GM12892 (cell line): ENCODE results near the gene PRM3. TPM values are rescaled to one million over a fixed set of nuclear protein-coding genes. Genes with fewer than 3 reads are reported as not detected.

Experiments used
- DNase-seq: peaks from one replicate; pipeline ENCODE4 v3.0.0; 2011; ENCODE audit not compliant: insufficient read length
- FAIRE-seq: peaks from 2 replicates; lab custom pipeline; 2011; peaks lifted over from hg19 to GRCh38; lab: Jason Lieb, UNC
- POLR2A ChIP-seq: IDR thresholded peaks from 2 replicates; pipeline ENCODE4 v1.6.1; 2011; ENCODE audit warnings: low read depth, low read length, control low read depth
- POLR2AphosphoS5 ChIP-seq: IDR thresholded peaks from 2 replicates; pipeline ENCODE4 v1.6.1; 2011; ENCODE audit warnings: low read depth, low read length, control low read depth
- TAF1 ChIP-seq: IDR thresholded peaks from 2 replicates; pipeline ENCODE4 v1.6.1; 2011; ENCODE audit warnings: low read depth, mild to moderate bottlenecking, control low read depth, low read length, borderline replicate concordance
- polyA plus RNA-seq: library from polyadenylated mRNA; unstranded; fragments of >200 nt; gene quantifications from one replicate; pipeline ENCODE4 v1.2.1, GENCODE V29; 2012; ENCODE audit warnings: missing spikeins, inconsistent platforms; ENCODE audit not compliant: missing spikeins

The PRM3 gene, protein sequence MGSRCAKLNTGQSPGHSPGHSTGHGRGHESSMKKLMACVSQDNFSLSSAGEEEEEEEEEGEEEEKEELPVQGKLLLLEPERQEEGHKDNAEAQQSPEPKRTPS
- not detected for polyA plus RNA-seq

DNA sequence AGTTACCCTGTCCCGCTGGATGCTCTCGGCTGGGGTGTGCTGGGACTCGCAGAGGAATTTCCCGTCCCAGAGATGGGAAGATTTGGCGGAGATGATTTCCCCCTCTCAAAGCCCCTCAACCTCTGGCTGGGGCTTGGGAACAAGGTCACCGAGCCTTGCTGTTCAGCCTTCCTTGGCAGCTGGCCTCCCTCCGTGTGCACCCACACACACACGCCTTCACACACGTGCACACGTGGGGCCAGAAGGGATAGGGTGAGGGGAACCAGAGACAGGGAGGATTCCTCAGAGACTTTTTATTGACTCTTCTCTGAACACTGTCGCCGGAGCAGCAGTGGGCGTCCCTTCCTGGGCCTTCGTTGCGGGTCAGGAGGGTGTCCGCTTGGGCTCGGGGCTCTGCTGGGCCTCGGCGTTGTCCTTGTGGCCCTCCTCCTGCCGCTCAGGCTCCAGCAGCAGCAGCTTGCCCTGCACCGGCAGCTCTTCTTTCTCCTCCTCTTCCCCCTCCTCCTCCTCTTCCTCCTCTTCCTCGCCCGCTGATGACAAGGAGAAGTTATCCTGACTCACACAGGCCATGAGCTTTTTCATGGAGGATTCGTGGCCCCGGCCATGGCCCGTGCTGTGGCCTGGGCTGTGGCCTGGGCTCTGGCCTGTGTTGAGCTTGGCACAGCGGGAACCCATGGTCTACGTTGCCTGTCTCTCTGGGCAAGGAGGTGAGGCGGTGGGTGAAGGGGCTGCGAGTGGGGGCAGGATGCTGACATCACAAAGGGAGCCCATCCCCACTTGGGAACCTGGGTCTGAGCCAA, at the start of gene PRM3:
Gene PRM3, minus strand, starts transcription at position 709 of the 800 bp plus-strand sequence. Its CDS starts 34 bp downstream, at position 675.
- DNase-seq (no peak), FAIRE-seq (no peak)
- TF ChIP-seq POLR2A (no peak), POLR2AphosphoS5 (no peak), TAF1 (no peak)

DNA sequence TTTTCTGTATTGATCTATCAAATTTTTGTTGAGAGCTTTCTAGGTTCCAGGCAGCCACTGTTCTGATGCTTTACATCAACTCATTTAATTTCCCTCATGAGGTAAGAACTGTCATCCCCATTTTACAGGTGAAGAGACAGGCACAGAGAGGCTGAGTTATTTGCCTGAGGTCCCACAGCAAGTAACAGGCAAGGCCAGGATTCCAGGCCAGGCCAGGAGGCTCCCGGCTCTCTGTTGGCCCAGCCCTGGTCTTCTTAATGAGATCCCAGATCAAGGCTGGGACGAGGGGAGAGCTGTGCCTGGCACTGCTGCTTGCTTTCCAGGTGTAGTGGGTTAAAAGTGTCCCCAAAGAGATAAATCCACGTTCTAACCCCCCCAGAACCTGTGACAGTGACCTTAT, 49.4 kb upstream of the PRM3 start:
- TF ChIP-seq POLR2AphosphoS5 (no peak), TAF1 (no peak), POLR2A (no peak)
- DNase-seq (no peak), FAIRE-seq (no peak)

DNA sequence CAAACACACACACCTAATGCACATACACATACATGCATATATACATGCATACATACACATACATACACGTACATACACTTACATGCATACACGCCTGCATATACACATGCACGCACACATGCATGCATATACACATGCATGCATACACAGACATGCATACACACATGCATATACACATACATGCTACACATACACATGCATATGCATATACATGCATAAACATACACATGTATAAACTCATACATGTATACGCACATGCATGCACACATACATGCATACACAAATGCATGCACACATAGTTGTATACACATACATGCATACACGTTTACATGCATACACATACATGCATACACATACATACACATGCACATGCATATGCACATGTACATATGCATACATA, 48.2 kb upstream of the PRM3 start:
- no peak for DNase-seq
- FAIRE-seq: no peak
- TF ChIP-seq POLR2AphosphoS5 (no peak), TAF1 (no peak), POLR2A (no peak)

DNA sequence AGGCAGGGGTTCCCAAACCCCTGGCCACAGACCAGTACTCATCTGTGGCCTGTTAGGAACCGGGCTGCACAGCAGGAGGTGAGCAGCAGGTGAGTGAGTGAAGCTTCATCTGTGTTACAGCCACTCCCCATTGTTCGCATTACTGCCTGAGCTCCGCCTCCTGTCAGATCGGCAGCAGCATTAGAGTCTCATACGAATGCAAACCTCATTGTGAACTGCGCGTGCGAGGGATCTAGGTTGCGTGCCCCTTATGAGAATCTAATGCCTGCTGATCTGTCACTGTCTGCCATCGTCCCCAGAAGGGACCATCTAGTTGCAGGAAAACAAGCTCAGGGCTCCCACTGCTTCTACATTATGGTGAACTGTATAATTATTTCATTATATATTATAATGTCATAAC, 46.7 kb upstream of the PRM3 start:
- no peak for DNase-seq
- TF ChIP-seq POLR2A (no peak), POLR2AphosphoS5 (no peak), TAF1 (no peak)
- no peak for FAIRE-seq

DNA sequence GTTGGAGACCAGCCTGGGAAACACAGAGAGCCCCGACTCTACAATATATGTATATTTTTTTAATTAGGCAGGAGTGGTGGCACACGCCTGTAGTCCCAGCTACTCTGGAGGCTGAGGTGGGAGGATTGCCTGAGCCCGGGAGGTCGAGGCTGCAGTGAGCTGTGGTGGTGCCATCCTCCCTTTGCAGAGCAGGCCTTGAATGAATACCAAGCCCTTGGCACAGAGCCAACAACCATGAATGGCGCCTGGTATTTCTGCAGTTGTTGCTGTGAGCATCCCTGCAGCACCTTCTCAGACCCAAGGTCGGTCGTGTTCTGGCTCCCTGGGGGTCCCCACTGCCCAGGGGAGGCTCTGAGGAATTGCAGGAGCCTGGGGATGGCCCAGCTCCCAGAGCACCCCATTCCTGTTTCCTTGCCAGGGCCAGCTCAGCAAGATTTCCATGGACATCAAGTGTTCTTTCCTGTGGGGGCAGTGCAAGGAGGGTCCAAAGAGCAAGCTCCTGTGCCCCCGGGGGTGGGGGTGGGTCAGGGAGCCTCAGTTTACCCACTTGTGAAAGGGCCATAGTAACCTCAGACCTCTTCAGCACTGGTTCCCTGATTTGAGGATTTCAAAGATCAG, 46.2 kb upstream of the PRM3 start:
- TF ChIP-seq TAF1 (no peak), POLR2AphosphoS5 (no peak), POLR2A (no peak)
- DNase-seq: no peak
- no peak for FAIRE-seq

DNA sequence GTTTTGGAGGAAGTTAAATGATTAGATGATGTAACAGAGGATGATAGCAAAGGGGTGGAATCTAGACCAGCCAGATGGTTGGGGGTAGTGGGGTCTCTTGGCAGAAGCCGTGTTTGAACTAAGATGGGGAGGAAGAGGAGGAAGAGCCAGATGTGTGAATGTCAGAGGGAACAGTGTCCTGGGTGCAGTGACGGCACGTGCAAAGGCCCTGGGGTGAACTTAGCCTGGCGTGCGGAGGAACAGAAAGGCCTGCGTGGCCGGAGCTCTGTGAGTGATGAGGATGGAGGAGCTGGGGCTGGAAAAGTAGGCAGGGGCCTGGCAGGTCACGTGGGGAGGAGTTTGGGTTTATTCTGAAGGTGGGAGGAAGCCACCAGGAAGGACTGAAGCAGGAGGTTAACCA, 45.4 kb upstream of the PRM3 start:
- FAIRE-seq (no peak), DNase-seq (no peak)
- no peak for TF ChIP-seq TAF1
- TF ChIP-seq POLR2AphosphoS5: no peak
- no peak for TF ChIP-seq POLR2A

DNA sequence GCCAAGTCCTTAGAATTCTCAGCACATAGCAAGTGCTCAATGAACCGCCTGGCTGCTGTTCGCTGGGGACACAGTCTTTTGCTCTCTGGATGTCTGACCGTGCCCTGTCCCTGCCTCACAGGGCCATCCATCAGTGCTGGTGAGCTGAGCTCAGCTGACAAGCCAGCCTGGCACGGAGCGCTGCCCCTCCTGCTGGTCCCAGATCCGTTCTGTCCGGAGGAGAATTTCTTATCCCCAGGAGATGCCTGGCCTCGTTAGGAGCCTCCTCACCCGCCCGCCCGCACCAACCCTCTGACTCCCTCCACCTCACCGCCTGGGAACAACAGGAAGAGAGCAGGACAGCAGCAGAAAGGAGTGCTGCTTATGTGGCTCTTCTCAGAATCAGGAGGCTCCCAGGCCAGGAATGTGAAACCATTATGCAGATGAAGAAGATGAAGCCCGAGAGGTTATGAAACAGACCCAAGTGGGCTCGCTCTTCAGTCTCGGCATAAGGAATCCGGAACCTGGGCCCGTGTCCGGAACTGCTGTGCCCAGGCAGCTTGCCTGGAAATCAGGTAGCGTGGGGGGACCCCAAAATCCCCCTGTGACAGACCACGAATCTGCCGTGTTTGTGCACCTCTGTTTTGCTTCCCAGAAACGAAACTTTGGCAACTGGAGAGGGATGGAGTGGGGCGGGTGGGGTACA, 43.0 kb upstream of the PRM3 start:
- FAIRE-seq: no peak
- TF ChIP-seq POLR2AphosphoS5: no peak
- no peak for TF ChIP-seq POLR2A
- no peak for TF ChIP-seq TAF1

DNA sequence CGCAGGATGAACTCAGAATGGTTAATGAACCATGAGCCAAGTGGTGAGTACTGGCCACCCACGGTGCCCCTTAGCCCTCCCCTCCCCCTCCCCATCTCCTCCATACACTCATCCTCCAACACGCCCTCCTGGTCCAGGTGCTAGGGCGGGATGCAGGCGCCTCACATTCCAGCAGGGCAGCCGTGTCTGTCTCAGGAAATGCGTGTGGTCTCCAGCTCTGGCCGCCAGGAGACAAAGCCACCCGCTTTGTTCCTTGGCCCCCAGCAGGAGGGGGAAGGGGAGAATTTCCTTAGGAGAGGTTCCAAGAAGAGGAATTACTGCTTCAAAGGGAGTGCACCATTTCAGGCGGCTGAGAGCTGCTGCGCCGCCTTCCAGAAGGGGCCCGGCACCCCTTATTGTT, 42.1 kb upstream of the PRM3 start:
- no peak for TF ChIP-seq TAF1
- no peak for TF ChIP-seq POLR2A
- TF ChIP-seq POLR2AphosphoS5: no peak
- no peak for FAIRE-seq
- DNase-seq: no peak

More for the DNA sequence above, 43.0 kb upstream of the PRM3 start:
- DNase-seq: no peak

DNA sequence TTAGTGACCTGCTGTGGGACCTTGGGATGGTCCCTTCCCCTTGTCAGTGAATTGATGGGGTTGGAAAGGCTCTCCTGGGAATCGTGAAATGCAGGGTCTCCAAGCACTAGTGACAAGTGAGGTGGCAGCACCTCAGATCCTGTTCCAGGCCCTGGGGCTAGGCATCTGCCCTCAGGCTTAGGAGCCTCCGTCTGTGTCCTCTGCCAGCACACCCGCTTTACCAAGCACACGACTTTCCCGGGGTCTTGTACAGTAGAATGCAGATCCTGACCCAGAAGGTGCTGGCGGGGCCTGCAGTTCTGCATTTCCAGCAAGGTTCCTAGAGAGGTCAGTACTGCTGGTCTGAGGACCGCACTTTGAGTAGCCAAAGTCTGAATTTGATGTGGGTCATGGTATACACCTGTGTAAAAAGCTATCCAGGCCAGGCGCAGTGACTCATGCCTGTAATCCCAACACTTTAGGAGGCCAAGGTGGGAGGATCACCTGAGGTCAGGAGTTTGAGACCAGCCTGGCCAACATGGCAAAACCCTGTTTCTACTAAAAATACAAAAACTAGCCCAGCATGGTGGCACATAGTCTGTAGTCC, 41.0 kb upstream of the PRM3 start:
- TF ChIP-seq POLR2A (no peak), TAF1 (no peak), POLR2AphosphoS5 (no peak)
- DNase-seq (no peak), FAIRE-seq (no peak)

DNA sequence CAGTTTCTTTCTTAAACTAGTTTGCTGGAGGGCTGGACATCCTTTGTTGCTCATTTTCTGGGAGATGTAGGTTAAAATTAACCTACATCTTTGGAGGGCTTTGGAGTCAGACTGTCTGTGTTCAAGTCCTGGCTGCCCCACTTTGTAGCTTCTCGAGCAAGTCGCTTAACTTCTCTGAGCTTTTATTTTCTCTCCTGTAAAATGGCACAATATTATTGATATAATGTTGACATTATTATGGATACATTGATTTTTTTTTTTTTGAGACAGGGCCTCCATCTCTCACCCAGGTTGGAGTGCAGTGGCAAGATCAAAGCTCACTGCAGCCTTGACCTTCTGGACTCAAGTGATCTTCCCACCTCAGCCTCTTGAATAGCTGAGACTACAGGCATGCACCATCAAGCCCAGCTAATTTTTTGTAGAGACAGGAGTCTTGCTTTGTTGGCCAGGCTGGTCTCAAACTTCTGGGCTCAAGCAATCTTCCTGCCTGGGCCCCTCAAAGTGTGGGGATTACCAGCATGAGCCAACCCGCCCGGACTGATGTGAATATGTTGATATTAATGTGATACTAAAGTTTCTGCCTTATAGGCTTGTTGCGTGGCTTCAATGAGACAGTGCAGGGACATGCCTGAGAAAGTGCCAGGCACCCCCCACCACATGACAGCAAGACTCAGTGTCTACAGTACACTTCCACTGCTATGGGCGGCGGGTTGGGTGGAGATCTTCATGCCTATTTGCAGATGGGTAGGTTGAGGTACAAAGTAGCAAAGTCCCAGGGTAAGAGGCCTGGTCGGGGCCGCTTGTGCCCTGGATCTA, 40.3 kb upstream of the PRM3 start:
- DNase-seq: no peak
- TF ChIP-seq POLR2A: no peak
- TF ChIP-seq POLR2AphosphoS5: no peak
- no peak for FAIRE-seq
